NCI-H524 (cell line): ENCODE results near the gene TP53TG3E.
"Not testable (repeated sequence)": the region's sequence is repeated elsewhere in the genome, so short reads cannot be mapped to it uniquely, and the experiment has no call there.

Source experiments
- DNase-seq, 2 experiments: peaks; one replicate each; lab custom pipeline; 2025; lab: John Stamatoyannopoulos, UW

TP53TG3E gene

DNA sequence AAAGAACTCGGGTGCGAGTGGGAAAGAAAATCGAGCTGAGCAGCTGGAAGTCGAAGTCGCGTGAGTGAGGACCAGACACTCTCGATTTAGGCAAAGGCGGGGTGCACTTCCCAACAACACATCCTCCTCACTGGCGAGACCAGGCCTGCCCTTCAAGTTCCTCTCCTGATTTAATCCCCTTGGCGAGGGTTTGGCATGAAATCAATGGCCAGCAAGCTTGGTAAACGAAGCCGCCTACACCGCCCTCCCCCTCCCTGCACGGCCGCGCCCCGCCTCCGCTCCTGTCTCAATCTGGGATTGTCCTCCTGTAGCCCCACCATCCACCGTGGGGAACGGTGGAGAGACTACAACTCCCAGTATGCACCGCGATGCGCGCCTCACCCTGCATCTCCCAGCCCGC lies at the start of gene TP53TG3E:
TP53TG3E (plus strand) TSS at position 301 of the 400 bp plus-strand sequence; CDS start at position 369, 68 bp downstream.
- DNase-seq = not testable (repeated sequence)

- DNase-seq = not testable (repeated sequence)
Observed at GRCh38 chr16:33336226-33337012, 32.3 kb downstream of the TP53TG3E start.

GRCh38 chr16:33337627-33338542 lies 33.8 kb downstream of the TP53TG3E start:
- not testable (repeated sequence) for DNase-seq

DNA sequence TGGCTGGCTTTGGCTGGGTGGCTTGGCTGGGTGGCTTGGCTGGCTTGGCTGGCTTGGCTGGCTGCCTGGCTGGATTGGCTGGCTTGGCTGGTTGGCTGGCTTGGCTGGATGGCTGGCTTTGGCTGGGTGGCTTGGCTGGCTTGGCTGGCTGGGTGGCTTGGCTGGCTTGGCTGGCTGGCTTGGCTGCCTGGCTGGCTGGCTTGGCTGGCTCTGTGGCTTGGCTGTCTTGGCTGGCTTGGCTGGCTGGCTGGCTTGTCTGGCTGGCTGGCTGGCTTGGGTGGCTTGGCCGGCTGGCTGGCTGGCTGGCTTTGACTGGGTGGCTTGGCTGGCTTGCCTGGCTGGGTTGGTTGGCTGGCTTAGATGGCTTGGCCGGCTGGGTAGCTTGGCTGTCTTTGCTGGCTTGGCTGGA lies 34.4 kb downstream of the TP53TG3E start:
- DNase-seq = not testable (repeated sequence)

DNA sequence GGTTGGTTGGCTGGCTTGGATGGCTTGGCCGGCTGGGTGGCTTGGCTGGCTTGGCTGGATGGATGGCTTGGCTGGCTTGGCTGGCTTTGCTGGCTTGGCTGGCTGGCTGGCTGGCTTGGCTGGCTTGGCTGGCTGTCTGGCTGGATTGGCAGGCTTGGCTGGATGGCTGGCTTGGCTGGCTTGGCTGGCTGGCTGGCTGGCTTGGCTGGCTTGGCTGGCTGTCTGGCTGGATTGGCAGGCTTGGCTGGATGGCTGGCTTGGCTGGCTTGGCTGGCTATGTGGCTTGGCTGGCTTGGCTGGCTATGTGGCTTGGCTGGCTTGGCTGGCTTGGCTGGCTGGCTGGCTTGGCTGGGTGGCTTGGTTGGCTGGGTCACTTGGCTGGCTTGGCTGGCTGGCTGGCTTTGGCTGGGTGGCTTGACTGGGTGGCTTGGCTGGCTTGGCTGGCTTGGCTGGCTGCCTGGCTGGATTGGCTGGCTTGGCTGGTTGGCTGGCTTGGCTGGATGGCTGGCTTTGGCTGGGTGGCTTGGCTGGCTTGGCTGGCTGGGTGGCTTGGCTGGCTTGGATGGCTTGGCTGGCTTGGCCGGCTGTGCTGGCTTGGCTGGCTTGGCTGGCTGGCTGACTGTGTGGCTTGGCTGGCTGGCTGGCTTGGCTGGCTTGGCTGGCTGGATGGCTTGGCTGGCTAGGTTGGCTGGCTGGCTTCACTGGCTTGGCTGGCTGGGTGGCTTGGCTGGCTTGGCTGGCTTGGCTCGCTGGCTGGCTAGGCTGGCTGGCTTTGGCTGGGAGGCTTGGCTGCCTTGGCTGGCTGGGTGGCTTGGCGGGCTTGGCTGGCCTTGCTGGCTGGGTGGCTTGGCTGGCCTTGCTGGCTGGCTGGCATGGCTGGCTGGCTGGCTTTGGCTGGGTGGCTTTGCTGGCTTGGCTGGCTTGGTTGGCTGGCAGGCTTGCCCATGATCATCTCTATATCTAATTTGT lies 35.3 kb downstream of the TP53TG3E start:
- DNase-seq = not testable (repeated sequence)
